Thyroid gland (tissue), 4 donors: ENCODE measurements around the gene GNG14.
A peak's percentile ranks its signal among the peaks of the same experiment; 100 is the strongest.

Experiments used
- CTCF ChIP-seq, 6 experiments: fragments of 200-600 bp in 3 of 6; fragments of 450-650 bp in 3 of 6; sonication (generic) in 3 of 6; IDR thresholded peaks; one replicate each; pipeline ENCODE4 v1.5.1; 2016 to 2019; ENCODE audit warnings: antibody characterized with exemption in 6 of 6, mild to moderate bottlenecking in 2 of 6, inconsistent platforms in 1 of 6, moderate library complexity in 1 of 6
- POLR2A ChIP-seq, 2 donors: fragments of 450-650 bp; IDR thresholded peaks; one replicate each; pipeline ENCODE4 v1.6.1; 2017; ENCODE audit warnings: antibody characterized with exemption in 2 of 2, mild to moderate bottlenecking in 2 of 2, moderate library complexity in 1 of 2

GRCh38 chr19:12648088-12648487 lies 39.7 kb upstream of the GNG14 start:
- TF ChIP-seq CTCF (IDR thresholded peaks at IDR 0.05) (peak in 3 of 6 experiments; percentile 33 to 37 (median 35)), POLR2A (IDR thresholded peaks at IDR 0.05) (peak in 1 of 2 donors; percentile 6)
